Loucy (cell line): ENCODE measurements around the gene ZNF784.

Experiments
- H2AFZ ChIP-seq: fragments of 200-600 bp; sonication (generic); 2 replicates; pipeline ENCODE4 v1.6.0; 2016; ENCODE audit warnings: antibody characterized with exemption, mild to moderate bottlenecking, low read length, moderate library complexity
- H3F3A ChIP-seq: fragments of 200-600 bp; 2 replicates; pipeline ENCODE4 v1.6.0; 2016; ENCODE audit warnings: antibody characterized with exemption, low read depth, mild to moderate bottlenecking
- H3K27me3 ChIP-seq: fragments of 200-600 bp; sonication (generic); 2 replicates; pipeline ENCODE4 v1.6.1; 2014; ENCODE audit warnings: low read length, mild to moderate bottlenecking; ENCODE audit not compliant: insufficient read depth, poor library complexity, severe bottlenecking
- H3K36me3 ChIP-seq: fragments of 200-600 bp; sonication (generic); 2 replicates; pipeline ENCODE4 v1.6.1; 2016; ENCODE audit warnings: low read length; ENCODE audit not compliant: insufficient read depth
- H3K4me1 ChIP-seq: fragments of 200-600 bp; sonication (generic); 2 replicates; pipeline ENCODE4 v1.5.1; 2014; ENCODE audit warnings: low read length, mild to moderate bottlenecking; ENCODE audit not compliant: insufficient read depth, poor library complexity, severe bottlenecking
- H3K4me2 ChIP-seq: fragments of 200-600 bp; sonication (generic); 2 replicates; pipeline ENCODE4 v1.6.0; 2014; ENCODE audit warnings: antibody characterized with exemption, low read length, low read depth, mild to moderate bottlenecking; ENCODE audit not compliant: poor library complexity, severe bottlenecking
- H3K4me3 ChIP-seq: fragments of 200-600 bp; sonication (generic); 2 replicates; pipeline ENCODE4 v1.5.1; 2014; ENCODE audit warnings: low read length, mild to moderate bottlenecking, mixed read lengths; ENCODE audit not compliant: poor library complexity, severe bottlenecking
- H3K79me2 ChIP-seq: fragments of 200-600 bp; sonication (generic); 2 replicates; pipeline ENCODE4 v1.6.1; 2014; ENCODE audit warnings: low read length; ENCODE audit not compliant: insufficient read depth
- H3K9ac ChIP-seq: fragments of 200-600 bp; sonication (generic); 2 replicates; pipeline ENCODE4 v1.6.0; 2014; ENCODE audit warnings: mild to moderate bottlenecking, low read depth, low read length, moderate library complexity; ENCODE audit not compliant: poor library complexity, severe bottlenecking
- H3K9me2 ChIP-seq: fragments of 200-600 bp; sonication (generic); replicated peaks from 2 replicates; pipeline ENCODE4 v1.6.1; 2016; ENCODE audit warnings: low read depth, low read length, mixed read lengths
- H3K9me3 ChIP-seq: fragments of 200-600 bp; sonication (generic); 2 replicates; pipeline ENCODE4 v1.6.1; 2014; ENCODE audit warnings: mild to moderate bottlenecking, antibody characterized with exemption, low read length, low read depth; ENCODE audit not compliant: insufficient read depth
- H4K20me1 ChIP-seq: fragments of 200-600 bp; sonication (generic); 2 replicates; pipeline ENCODE4 v1.6.0; 2014; ENCODE audit warnings: antibody characterized with exemption, low read length, mild to moderate bottlenecking; ENCODE audit not compliant: insufficient read depth, poor library complexity, severe bottlenecking
- EZH2phosphoT487 ChIP-seq: fragments of 200-600 bp; IDR thresholded peaks from 2 replicates; pipeline ENCODE4 v1.6.1; 2018; ENCODE audit warnings: antibody characterized with exemption, mild to moderate bottlenecking, moderate library complexity, borderline replicate concordance
- TF ChIP-seq, protein P1 (sequence below): fragments of 200-600 bp; sonication (generic); conservative IDR thresholded peaks from 2 replicates; pipeline ENCODE4 v1.5.1; 2014; ENCODE audit warnings: mild to moderate bottlenecking, antibody characterized with exemption, low read length

Gene ZNF784

DNA sequence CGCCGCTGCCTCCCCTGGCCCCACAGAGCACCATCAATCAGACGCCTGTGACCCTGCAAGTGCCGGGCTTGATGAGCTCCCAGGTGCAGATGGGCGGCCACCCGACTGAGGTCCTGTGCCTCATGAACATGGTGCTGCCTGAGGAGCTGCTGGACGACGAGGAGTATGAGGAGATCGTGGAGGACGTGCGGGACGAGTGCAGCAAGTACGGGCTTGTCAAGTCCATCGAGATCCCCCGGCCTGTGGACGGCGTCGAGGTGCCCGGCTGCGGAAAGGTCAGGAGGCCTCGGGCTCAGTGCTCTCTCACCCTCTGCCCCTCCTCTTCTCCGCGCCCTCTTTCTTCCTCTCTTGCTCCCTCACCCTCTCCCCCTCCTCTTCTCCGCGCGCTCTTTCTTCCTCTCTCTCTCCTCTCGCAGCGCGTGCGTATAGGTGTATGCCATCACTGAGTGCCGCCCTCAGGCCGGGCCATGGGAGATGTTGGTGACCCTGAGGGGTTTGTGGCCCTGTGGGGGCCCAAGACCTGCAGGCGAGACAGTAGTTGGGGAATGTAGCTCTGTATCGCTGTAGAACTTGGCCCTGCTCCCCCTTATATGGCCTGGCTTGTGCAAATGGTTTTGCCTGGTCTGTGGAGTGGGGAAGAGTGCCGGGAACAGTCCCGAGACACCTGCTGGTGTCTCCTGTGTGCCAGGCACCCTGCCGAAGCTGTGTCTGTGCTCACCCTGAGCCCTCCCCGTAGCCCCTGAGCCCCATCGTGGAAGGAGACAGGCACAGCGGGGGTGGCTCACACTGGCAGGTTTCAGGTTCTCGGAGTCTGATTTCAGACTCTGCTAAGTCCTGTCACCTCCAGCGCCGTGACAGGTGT is 45.3 kb upstream of the ZNF784 start:
- TF ChIP-seq, protein P1, sequence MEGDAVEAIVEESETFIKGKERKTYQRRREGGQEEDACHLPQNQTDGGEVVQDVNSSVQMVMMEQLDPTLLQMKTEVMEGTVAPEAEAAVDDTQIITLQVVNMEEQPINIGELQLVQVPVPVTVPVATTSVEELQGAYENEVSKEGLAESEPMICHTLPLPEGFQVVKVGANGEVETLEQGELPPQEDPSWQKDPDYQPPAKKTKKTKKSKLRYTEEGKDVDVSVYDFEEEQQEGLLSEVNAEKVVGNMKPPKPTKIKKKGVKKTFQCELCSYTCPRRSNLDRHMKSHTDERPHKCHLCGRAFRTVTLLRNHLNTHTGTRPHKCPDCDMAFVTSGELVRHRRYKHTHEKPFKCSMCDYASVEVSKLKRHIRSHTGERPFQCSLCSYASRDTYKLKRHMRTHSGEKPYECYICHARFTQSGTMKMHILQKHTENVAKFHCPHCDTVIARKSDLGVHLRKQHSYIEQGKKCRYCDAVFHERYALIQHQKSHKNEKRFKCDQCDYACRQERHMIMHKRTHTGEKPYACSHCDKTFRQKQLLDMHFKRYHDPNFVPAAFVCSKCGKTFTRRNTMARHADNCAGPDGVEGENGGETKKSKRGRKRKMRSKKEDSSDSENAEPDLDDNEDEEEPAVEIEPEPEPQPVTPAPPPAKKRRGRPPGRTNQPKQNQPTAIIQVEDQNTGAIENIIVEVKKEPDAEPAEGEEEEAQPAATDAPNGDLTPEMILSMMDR = no peak
- TF ChIP-seq EZH2phosphoT487 = no peak
- peaks cover 91% of the 10 kb centered on the region for H3K79me2 ChIP-seq

DNA sequence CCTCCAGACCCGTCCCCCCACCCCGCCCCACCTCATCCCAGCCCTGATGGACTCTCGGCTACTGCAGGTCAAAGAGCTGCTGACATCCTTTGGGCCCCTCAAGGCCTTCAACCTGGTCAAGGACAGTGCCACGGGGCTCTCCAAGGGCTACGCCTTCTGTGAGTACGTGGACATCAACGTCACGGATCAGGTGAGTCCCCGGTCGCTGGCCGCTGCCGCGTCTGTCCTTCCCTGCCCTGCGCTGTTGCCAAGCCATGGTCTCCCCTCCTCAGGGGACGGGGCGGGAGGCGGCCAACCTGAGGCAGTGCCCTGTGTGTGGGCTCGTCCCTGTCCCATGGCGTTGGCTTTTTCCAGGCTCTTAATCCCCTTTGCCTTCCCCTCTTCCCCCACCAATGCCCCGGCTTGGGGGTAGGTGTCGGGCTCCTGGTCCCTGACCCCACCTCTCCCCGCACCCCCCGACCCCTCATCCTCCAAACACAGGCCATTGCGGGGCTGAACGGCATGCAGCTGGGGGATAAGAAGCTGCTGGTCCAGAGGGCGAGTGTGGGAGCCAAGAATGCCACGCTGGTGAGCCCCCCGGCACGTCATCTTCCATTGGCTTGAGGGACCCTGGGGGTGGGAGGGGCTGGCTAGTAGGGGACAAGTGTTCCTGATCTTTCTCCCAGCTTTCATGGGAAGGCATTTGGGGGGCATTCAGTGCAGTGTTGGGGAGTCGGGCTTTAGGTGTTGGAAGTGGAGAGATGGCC is 44.4 kb upstream of the ZNF784 start:
- H3K4me3 ChIP-seq = no peak overlapping the region
- no peaks in the 10 kb centered on the region for H3K4me1 ChIP-seq
- no peaks in the 10 kb centered on the region for H3K9me2 ChIP-seq
- H4K20me1 ChIP-seq = peaks cover 92% of the 10 kb centered on the region
- H3K9ac ChIP-seq = no peak overlapping the region
- H2AFZ ChIP-seq = no peak overlapping the region
- peaks cover 96% of the 10 kb centered on the region for H3K79me2 ChIP-seq
- H3K27me3 ChIP-seq = no peaks in the 10 kb centered on the region
- no peak for TF ChIP-seq EZH2phosphoT487
- TF ChIP-seq, protein P1 = no peak
- H3K36me3 ChIP-seq = peaks cover 90% of the 10 kb centered on the region
- no peaks in the 10 kb centered on the region for H3F3A ChIP-seq
- no peak overlapping the region for H3K4me2 ChIP-seq
- H3K9me3 ChIP-seq = no peaks in the 10 kb centered on the region

More for the DNA sequence above, 45.3 kb upstream of the ZNF784 start:
- Histone ChIP-seq H3K27me3 (no peaks in the 10 kb centered on the region), H3K4me1 (no peaks in the 10 kb centered on the region), H3K4me3 (no peak overlapping the region), H3K9me2 (no peaks in the 10 kb centered on the region), H3K36me3 (peaks cover 88% of the 10 kb centered on the region), H3K9ac (no peak overlapping the region), H3F3A (peaks cover 4% of the 10 kb centered on the region; the same call in 1 of the 2 replicates), H4K20me1 (peaks cover 93% of the 10 kb centered on the region), H3K9me3 (no peaks in the 10 kb centered on the region), H2AFZ (no peak overlapping the region), H3K4me2 (no peak overlapping the region)

DNA sequence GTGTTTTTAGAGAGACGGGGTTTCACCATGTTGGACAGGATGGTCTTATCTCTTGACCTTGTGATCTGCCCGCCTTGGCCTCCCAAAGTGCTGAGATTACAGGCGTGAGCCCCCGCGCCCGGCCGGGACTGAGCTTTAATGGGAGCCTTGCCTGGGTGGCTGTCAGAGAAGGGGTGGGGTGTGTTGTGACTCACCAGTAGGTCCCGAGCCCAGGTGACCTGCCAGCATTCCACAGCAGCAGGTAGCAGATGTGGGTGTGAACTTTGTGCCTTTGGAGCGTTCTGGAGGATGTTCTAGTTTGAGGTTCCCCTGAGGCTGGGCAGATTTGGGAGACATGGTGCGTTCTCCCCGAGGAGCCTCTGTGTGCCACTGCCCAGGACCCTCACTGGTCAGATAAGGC is 43.6 kb upstream of the ZNF784 start:
- H3K9ac ChIP-seq = no peak overlapping the region
- H3K27me3 ChIP-seq = no peaks in the 10 kb centered on the region
- H3K4me1 ChIP-seq = no peaks in the 10 kb centered on the region
- H3F3A ChIP-seq = no peaks in the 10 kb centered on the region
- H3K4me3 ChIP-seq = no peak overlapping the region
- no peak overlapping the region for H3K4me2 ChIP-seq
- H4K20me1 ChIP-seq = peaks cover 92% of the 10 kb centered on the region
- peaks cover 96% of the 10 kb centered on the region for H3K79me2 ChIP-seq
- TF ChIP-seq, protein P1 = no peak
- H3K9me3 ChIP-seq = no peaks in the 10 kb centered on the region
- H3K36me3 ChIP-seq = peaks cover 90% of the 10 kb centered on the region
- H3K9me2 ChIP-seq = no peaks in the 10 kb centered on the region
- no peak overlapping the region for H2AFZ ChIP-seq
